ENCODE results near the gene LRRC45.

DNA sequence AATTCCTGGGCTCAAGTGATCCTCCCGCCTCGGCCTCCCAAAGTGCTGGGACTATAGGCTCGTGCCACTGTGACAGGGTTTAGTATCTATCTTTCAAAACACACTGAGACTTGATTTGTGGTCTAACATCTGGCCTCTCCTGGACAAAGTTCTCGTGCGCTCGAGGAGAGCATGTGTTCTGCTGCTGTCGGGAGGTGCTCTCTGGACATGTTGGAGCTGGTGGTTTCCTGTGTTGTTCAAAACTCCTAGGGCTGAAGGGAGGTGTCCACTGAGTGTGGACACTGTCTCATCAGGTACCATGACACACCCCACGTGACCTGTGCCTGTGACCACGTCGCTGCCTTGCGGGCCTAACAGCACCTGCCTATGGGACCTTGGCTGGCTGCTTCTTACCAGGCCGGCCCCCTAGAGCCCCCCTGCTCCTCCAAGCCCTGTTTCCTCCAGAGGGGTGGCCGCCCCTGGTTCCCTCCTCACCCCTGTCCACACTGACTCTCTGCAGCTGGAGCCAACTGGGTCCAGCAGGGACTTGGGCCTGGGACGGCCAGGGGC lies 22.9 kb downstream of the LRRC45 start:
- TF ChIP-seq POLR2A (IDR thresholded peaks at IDR 0.05): no peak
- TF ChIP-seq, protein P1, sequence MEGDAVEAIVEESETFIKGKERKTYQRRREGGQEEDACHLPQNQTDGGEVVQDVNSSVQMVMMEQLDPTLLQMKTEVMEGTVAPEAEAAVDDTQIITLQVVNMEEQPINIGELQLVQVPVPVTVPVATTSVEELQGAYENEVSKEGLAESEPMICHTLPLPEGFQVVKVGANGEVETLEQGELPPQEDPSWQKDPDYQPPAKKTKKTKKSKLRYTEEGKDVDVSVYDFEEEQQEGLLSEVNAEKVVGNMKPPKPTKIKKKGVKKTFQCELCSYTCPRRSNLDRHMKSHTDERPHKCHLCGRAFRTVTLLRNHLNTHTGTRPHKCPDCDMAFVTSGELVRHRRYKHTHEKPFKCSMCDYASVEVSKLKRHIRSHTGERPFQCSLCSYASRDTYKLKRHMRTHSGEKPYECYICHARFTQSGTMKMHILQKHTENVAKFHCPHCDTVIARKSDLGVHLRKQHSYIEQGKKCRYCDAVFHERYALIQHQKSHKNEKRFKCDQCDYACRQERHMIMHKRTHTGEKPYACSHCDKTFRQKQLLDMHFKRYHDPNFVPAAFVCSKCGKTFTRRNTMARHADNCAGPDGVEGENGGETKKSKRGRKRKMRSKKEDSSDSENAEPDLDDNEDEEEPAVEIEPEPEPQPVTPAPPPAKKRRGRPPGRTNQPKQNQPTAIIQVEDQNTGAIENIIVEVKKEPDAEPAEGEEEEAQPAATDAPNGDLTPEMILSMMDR (IDR thresholded peaks at IDR 0.05): no peak

Measured in adrenal gland (tissue), 5 donors.